ENCODE measurements around the gene C10orf67. TPM values are rescaled to one million over a fixed set of nuclear protein-coding genes. Genes with fewer than 3 reads are reported as not detected.
"Not testable (repeated sequence)": the region's sequence is repeated elsewhere in the genome, so short reads cannot be mapped to it uniquely, and the experiment has no call there.

The C10orf67 gene
- total RNA-seq, 2 donors from 2014 or later, result not detected

DNA sequence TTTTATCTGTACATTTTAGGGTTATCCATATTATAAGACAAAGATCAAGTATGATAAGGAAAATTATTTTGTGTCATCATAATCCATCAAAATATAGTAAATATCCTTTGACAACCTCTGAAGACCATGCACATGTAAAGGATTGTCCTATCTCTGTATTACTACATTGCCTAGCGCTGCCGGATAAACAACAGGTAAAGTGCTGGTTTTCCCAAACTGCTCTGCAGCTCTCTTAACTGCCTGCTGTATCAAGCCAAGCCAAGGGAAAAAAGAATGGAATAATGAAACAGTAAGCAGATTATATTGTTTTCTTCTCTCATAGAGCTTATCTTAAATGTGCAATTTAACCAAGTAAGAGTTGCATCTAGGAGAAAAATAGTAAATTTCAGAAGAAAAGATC is 81.7 kb downstream of the C10orf67 start:
- Histone ChIP-seq H3K27me3 (no peaks in the 10 kb centered on the region), H3K9me3 (no peaks in the 10 kb centered on the region), H3K27ac (no peak overlapping the region), H3K4me3 (no peak overlapping the region), H3K36me3 (no peaks in the 10 kb centered on the region), H3K9ac (ENCODE audit: low read depth in 2 of 2, low read length in 2 of 2) (no peak overlapping the region), H3K4me1 (no peaks in the 10 kb centered on the region)
- DNase-seq, result no peak
- intact Hi-C loops (cut with DNase I), result no loop called here
- TF ChIP-seq, protein P1, sequence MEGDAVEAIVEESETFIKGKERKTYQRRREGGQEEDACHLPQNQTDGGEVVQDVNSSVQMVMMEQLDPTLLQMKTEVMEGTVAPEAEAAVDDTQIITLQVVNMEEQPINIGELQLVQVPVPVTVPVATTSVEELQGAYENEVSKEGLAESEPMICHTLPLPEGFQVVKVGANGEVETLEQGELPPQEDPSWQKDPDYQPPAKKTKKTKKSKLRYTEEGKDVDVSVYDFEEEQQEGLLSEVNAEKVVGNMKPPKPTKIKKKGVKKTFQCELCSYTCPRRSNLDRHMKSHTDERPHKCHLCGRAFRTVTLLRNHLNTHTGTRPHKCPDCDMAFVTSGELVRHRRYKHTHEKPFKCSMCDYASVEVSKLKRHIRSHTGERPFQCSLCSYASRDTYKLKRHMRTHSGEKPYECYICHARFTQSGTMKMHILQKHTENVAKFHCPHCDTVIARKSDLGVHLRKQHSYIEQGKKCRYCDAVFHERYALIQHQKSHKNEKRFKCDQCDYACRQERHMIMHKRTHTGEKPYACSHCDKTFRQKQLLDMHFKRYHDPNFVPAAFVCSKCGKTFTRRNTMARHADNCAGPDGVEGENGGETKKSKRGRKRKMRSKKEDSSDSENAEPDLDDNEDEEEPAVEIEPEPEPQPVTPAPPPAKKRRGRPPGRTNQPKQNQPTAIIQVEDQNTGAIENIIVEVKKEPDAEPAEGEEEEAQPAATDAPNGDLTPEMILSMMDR (IDR thresholded peaks at IDR 0.05), result no peak

DNA sequence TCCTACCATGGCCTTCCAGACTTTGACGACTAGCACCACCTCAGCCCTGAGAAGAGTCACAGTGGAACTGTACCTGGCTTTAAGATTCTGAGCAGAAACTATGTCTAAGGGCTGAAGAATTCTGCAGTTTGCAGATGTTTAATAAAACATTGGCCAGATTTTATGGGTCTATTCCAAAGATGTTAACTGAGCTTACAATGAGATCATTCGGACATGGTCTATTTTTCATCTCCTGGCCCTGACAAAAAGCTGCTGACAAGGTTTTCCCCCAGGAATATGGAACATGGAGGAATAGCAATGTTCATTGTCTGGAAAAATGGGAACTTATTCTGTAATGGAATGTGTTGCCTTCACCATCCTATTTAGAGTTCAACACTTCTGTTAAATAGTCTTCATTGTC is 86.1 kb downstream of the C10orf67 start:
- no peaks in the 10 kb centered on the region for H3K4me1 ChIP-seq
- H3K27me3 ChIP-seq, result no peaks in the 10 kb centered on the region
- H3K27ac ChIP-seq, result no peak overlapping the region
- H3K9me3 ChIP-seq, result no peaks in the 10 kb centered on the region
- intact Hi-C loops (cut with DNase I), result no loop called here
- H3K4me3 ChIP-seq, result no peak overlapping the region
- no peak overlapping the region for H3K9ac ChIP-seq (ENCODE audit: low read depth in 2 of 2, low read length in 2 of 2)
- no peak for DNase-seq
- TF ChIP-seq, protein P1 (IDR thresholded peaks at IDR 0.05), result no peak
- H3K36me3 ChIP-seq, result no peaks in the 10 kb centered on the region

DNA sequence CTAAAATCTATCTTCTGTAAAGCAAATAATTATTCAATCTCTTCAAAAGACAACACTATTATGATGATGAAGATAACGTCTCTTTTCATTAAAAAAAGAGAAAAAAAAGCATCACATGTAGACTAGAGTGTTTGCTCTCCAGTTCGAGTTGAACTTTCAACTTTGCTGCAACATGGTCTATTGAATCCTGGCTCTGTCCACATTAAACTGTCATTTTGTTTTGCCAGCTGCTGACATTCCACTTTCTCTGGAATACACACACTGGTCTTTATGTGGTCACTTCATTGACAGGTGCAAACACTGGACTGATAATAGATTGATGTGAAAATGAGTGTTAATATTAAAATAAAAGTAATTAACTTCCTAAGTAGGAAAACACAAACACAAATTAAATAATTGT is 90.8 kb downstream of the C10orf67 start:
- Histone ChIP-seq H3K36me3 (no peaks in the 10 kb centered on the region), H3K9me3 (no peaks in the 10 kb centered on the region), H3K4me1 (no peaks in the 10 kb centered on the region), H3K9ac (ENCODE audit: low read depth in 2 of 2, low read length in 2 of 2) (no peak overlapping the region), H3K4me3 (no peak overlapping the region), H3K27ac (no peak overlapping the region), H3K27me3 (no peaks in the 10 kb centered on the region)
- intact Hi-C loops (cut with DNase I), result no loop called here
- TF ChIP-seq, protein P1 (IDR thresholded peaks at IDR 0.05), result no peak
- no peak for DNase-seq

DNA sequence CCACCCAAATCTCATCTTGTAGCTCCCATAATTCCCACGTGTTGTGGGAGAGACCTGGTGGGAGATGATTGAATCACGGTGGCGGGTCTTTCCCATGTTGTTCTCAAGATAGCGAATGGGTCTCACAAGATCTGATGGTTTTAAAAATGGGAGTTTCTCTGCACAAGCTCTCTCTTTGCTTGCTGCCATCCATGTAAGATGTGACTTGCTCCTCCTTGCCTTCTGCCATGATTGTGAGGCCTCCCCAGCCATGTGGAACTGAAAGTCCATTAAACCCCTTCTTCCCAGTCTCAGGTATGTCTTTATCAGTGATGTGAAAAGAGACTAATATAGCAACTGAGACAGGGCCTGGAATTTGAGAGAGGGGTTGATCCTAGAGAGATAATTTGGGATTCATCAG is 91.7 kb downstream of the C10orf67 start:
- intact Hi-C loops (cut with DNase I); H3K9me3 ChIP-seq: not testable (repeated sequence)

GRCh38 chr10:23241779-23242178 is 102.8 kb downstream of the C10orf67 start:
- intact Hi-C loops (cut with DNase I); H3K27me3 ChIP-seq; H3K4me1 ChIP-seq; H3K9me3 ChIP-seq; H3K36me3 ChIP-seq; H3K27ac ChIP-seq; H3K9ac ChIP-seq (ENCODE audit: low read depth in 2 of 2, low read length in 2 of 2); DNase-seq; H3K4me3 ChIP-seq: not testable (repeated sequence)

More for the DNA sequence above, 91.7 kb downstream of the C10orf67 start:
- H3K27me3 ChIP-seq; H3K4me3 ChIP-seq; DNase-seq; H3K4me1 ChIP-seq; H3K9ac ChIP-seq (ENCODE audit: low read depth in 2 of 2, low read length in 2 of 2); H3K27ac ChIP-seq; H3K36me3 ChIP-seq: not testable (repeated sequence)

DNA sequence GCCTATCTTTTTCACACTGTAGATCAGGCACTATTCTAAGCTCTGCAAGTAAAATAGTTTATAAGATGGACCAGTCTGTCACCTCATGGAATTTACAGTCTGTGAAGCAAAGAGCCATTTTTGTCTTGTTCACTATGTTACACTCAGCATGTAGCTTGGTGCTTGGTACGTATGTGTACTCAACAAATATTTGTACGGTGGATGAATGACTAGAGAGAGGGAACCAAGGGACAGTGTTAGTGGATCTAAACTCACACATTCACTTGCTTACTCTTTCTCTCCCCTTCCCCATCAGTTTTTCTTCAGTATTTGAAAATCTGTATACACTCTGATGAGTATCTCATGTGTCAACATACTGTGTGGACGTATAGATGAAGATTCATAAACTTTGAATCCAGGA is 106.6 kb downstream of the C10orf67 start:
- TF ChIP-seq, protein P1 (IDR thresholded peaks at IDR 0.05), result no peak
- no peaks in the 10 kb centered on the region for H3K4me1 ChIP-seq
- H3K9ac ChIP-seq (ENCODE audit: low read depth in 2 of 2, low read length in 2 of 2), result no peak overlapping the region
- H3K27ac ChIP-seq, result no peak overlapping the region
- intact Hi-C loops (cut with DNase I), result no loop called here
- no peaks in the 10 kb centered on the region for H3K27me3 ChIP-seq
- H3K9me3 ChIP-seq, result no peaks in the 10 kb centered on the region
- no peaks in the 10 kb centered on the region for H3K36me3 ChIP-seq
- DNase-seq, result no peak
- no peak overlapping the region for H3K4me3 ChIP-seq

DNA sequence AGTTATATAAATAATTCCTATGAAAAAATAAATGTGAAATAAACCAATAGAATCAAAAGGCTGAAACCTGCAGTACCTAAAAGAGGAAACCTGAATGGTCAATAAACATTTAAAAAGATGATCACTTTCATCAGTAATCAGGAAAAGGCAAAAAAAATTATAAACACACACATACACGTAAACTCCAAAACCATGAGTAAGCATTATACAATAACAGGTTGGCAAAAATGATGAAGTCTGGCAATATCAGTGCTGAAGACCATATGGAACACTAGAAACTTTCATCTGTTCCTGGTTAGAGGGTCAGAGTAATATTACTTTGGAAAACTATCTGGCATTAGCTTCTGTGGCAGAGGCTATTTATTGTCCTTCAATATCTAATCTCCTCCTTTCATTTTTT is 114.0 kb downstream of the C10orf67 start:
- no peaks in the 10 kb centered on the region for H3K9me3 ChIP-seq
- H3K4me3 ChIP-seq, result no peak overlapping the region
- H3K27me3 ChIP-seq, result no peaks in the 10 kb centered on the region
- TF ChIP-seq, protein P1 (IDR thresholded peaks at IDR 0.05), result no peak
- intact Hi-C loops (cut with DNase I), result no loop called here
- no peaks in the 10 kb centered on the region for H3K36me3 ChIP-seq
- H3K9ac ChIP-seq (ENCODE audit: low read depth in 2 of 2, low read length in 2 of 2), result no peak overlapping the region
- no peaks in the 10 kb centered on the region for H3K4me1 ChIP-seq
- DNase-seq, result no peak
- H3K27ac ChIP-seq, result no peak overlapping the region

All from colonic mucosa (tissue), 4 donors.